Loucy (cell line): ENCODE results near the gene TNFSF13B.

Experiments used
- H2AFZ ChIP-seq: fragments of 200-600 bp; sonication (generic); 2 replicates; pipeline ENCODE4 v1.6.0; 2016; ENCODE audit warnings: antibody characterized with exemption, mild to moderate bottlenecking, low read length, moderate library complexity
- H3F3A ChIP-seq: fragments of 200-600 bp; 2 replicates; pipeline ENCODE4 v1.6.0; 2016; ENCODE audit warnings: antibody characterized with exemption, low read depth, mild to moderate bottlenecking
- H3K27me3 ChIP-seq: fragments of 200-600 bp; sonication (generic); 2 replicates; pipeline ENCODE4 v1.6.1; 2014; ENCODE audit warnings: low read length, mild to moderate bottlenecking; ENCODE audit not compliant: insufficient read depth, poor library complexity, severe bottlenecking
- H3K36me3 ChIP-seq: fragments of 200-600 bp; sonication (generic); 2 replicates; pipeline ENCODE4 v1.6.1; 2016; ENCODE audit warnings: low read length; ENCODE audit not compliant: insufficient read depth
- H3K4me1 ChIP-seq: fragments of 200-600 bp; sonication (generic); 2 replicates; pipeline ENCODE4 v1.5.1; 2014; ENCODE audit warnings: low read length, mild to moderate bottlenecking; ENCODE audit not compliant: insufficient read depth, poor library complexity, severe bottlenecking
- H3K4me2 ChIP-seq: fragments of 200-600 bp; sonication (generic); 2 replicates; pipeline ENCODE4 v1.6.0; 2014; ENCODE audit warnings: antibody characterized with exemption, low read length, low read depth, mild to moderate bottlenecking; ENCODE audit not compliant: poor library complexity, severe bottlenecking
- H3K4me3 ChIP-seq: fragments of 200-600 bp; sonication (generic); 2 replicates; pipeline ENCODE4 v1.5.1; 2014; ENCODE audit warnings: low read length, mild to moderate bottlenecking, mixed read lengths; ENCODE audit not compliant: poor library complexity, severe bottlenecking
- H3K79me2 ChIP-seq: fragments of 200-600 bp; sonication (generic); 2 replicates; pipeline ENCODE4 v1.6.1; 2014; ENCODE audit warnings: low read length; ENCODE audit not compliant: insufficient read depth
- H3K9ac ChIP-seq: fragments of 200-600 bp; sonication (generic); 2 replicates; pipeline ENCODE4 v1.6.0; 2014; ENCODE audit warnings: mild to moderate bottlenecking, low read depth, low read length, moderate library complexity; ENCODE audit not compliant: poor library complexity, severe bottlenecking
- H3K9me2 ChIP-seq: fragments of 200-600 bp; sonication (generic); replicated peaks from 2 replicates; pipeline ENCODE4 v1.6.1; 2016; ENCODE audit warnings: low read depth, low read length, mixed read lengths
- H3K9me3 ChIP-seq: fragments of 200-600 bp; sonication (generic); 2 replicates; pipeline ENCODE4 v1.6.1; 2014; ENCODE audit warnings: mild to moderate bottlenecking, antibody characterized with exemption, low read length, low read depth; ENCODE audit not compliant: insufficient read depth
- H4K20me1 ChIP-seq: fragments of 200-600 bp; sonication (generic); 2 replicates; pipeline ENCODE4 v1.6.0; 2014; ENCODE audit warnings: antibody characterized with exemption, low read length, mild to moderate bottlenecking; ENCODE audit not compliant: insufficient read depth, poor library complexity, severe bottlenecking
- CTCF ChIP-seq: fragments of 200-600 bp; sonication (generic); conservative IDR thresholded peaks from 2 replicates; pipeline ENCODE4 v1.5.1; 2014; ENCODE audit warnings: mild to moderate bottlenecking, antibody characterized with exemption, low read length
- EZH2phosphoT487 ChIP-seq: fragments of 200-600 bp; IDR thresholded peaks from 2 replicates; pipeline ENCODE4 v1.6.1; 2018; ENCODE audit warnings: antibody characterized with exemption, mild to moderate bottlenecking, moderate library complexity, borderline replicate concordance

Gene TNFSF13B

DNA sequence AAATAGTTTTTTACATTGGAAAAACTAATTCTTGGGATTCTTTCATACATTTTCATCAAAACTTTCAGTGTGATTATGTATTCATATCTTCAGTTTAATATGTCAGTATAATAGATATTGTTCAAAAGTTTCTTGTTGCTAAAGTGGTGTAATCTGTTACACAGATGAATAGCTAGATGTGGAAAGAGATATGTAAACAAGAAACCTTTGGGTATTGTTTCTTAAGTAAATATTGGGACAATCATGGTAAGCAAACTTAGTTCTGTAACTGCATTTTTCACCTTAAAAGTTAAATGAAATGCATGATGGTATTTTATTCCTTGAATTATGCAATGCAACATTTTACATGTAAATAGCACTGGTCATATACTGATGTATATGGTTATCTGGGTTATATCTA lies 39.1 kb upstream of the TNFSF13B start:
- Histone ChIP-seq H3K4me1 (peaks cover 13% of the 10 kb centered on the region), H3K36me3 (no peaks in the 10 kb centered on the region; the same call in 1 of the 2 replicates), H2AFZ (no peak overlapping the region), H4K20me1 (peaks cover 25% of the 10 kb centered on the region), H3K9me2 (no peaks in the 10 kb centered on the region), H3K79me2 (peaks cover 26% of the 10 kb centered on the region), H3K9ac (no peak overlapping the region), H3K4me2 (no peak overlapping the region), H3K4me3 (no peak overlapping the region), H3K9me3 (no peaks in the 10 kb centered on the region), H3K27me3 (no peaks in the 10 kb centered on the region), H3F3A (no peaks in the 10 kb centered on the region)
- TF ChIP-seq CTCF (no peak), EZH2phosphoT487 (no peak)

DNA sequence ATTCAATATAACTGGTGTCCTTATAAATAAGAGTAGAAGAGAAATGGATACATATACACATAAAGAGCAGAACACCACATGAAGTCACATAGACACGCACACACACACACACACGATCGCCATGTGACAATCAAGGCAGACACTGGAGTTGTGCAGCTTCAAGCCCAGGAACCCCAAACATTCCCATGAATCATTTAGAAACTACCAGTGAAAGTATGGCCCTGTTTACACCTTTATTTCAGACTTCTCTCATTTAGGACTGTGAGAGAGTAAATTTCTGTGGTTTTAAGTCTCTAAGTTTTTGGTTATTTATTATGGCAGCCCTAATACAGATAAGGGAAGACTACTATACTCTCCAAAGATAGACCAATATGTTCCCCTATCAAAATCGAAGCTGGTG lies 20.4 kb upstream of the TNFSF13B start:
- no peak overlapping the region for H2AFZ ChIP-seq
- no peak overlapping the region for H3K4me3 ChIP-seq
- H3K27me3 ChIP-seq: no peaks in the 10 kb centered on the region
- no peaks in the 10 kb centered on the region; the same call in 1 of the 2 replicates for H3F3A ChIP-seq
- H3K9me3 ChIP-seq: no peaks in the 10 kb centered on the region
- no peak overlapping the region for H3K4me2 ChIP-seq
- no peaks in the 10 kb centered on the region for H4K20me1 ChIP-seq
- no peaks in the 10 kb centered on the region for H3K36me3 ChIP-seq
- TF ChIP-seq EZH2phosphoT487 (no peak), CTCF (no peak)
- no peaks in the 10 kb centered on the region for H3K79me2 ChIP-seq
- H3K9ac ChIP-seq: no peak overlapping the region
- no peaks in the 10 kb centered on the region for H3K9me2 ChIP-seq
- H3K4me1 ChIP-seq: no peaks in the 10 kb centered on the region

- no peaks in the 10 kb centered on the region for H3K4me1 ChIP-seq
- no peaks in the 10 kb centered on the region for H3K9me2 ChIP-seq
- no peaks in the 10 kb centered on the region for H3K27me3 ChIP-seq
- no peak overlapping the region for H2AFZ ChIP-seq
- H3K9ac ChIP-seq: no peak overlapping the region
- TF ChIP-seq CTCF (no peak), EZH2phosphoT487 (no peak)
- no peaks in the 10 kb centered on the region for H3K79me2 ChIP-seq
- H3K4me2 ChIP-seq: no peak overlapping the region
- no peaks in the 10 kb centered on the region for H3F3A ChIP-seq
- no peaks in the 10 kb centered on the region for H3K9me3 ChIP-seq
- H3K36me3 ChIP-seq: no peaks in the 10 kb centered on the region
- H4K20me1 ChIP-seq: no peaks in the 10 kb centered on the region
- H3K4me3 ChIP-seq: no peak overlapping the region
Observed at GRCh38 chr13:108257248-108257647, 12.3 kb upstream of the TNFSF13B start.
